ENCODE results near the gene PDGFC.

DNA sequence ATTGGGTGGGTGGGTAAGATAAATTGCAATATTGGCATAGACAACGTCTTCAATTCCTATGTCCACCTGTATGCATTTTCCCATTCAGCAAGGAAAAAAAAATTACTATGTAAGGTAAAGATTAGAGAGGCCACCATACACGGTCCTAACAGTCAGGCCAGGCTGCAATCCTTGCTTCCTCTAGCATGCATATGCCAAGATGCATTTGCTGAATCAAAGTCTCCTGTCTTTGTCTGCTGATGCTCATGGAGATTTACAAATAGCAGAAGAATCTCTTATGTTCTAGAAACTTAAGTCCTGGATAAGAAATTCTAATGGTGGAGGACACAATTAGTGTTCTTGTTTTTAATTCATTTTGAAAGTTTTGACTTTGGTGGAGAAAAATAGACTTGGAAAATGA, 206.8 kb downstream of the PDGFC start:
- no peak for TF ChIP-seq POLR2A (IDR thresholded peaks at IDR 0.05; ENCODE audit: low read depth, low read length)
- TF ChIP-seq POLR2AphosphoS5 (IDR thresholded peaks at IDR 0.05; ENCODE audit: insufficient read depth, low read depth, low read length) = no peak
- TF ChIP-seq, protein P1, sequence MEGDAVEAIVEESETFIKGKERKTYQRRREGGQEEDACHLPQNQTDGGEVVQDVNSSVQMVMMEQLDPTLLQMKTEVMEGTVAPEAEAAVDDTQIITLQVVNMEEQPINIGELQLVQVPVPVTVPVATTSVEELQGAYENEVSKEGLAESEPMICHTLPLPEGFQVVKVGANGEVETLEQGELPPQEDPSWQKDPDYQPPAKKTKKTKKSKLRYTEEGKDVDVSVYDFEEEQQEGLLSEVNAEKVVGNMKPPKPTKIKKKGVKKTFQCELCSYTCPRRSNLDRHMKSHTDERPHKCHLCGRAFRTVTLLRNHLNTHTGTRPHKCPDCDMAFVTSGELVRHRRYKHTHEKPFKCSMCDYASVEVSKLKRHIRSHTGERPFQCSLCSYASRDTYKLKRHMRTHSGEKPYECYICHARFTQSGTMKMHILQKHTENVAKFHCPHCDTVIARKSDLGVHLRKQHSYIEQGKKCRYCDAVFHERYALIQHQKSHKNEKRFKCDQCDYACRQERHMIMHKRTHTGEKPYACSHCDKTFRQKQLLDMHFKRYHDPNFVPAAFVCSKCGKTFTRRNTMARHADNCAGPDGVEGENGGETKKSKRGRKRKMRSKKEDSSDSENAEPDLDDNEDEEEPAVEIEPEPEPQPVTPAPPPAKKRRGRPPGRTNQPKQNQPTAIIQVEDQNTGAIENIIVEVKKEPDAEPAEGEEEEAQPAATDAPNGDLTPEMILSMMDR (IDR thresholded peaks at IDR 0.05; ENCODE audit: extremely low read depth in 1 of 2, insufficient read depth in 1 of 2, low read depth in 1 of 2, low read length in 2 of 2) = no peak
- no peak for TF ChIP-seq EZH2 (IDR thresholded peaks at IDR 0.05; ENCODE audit: borderline replicate concordance, low read depth, low read length, severe bottlenecking)
- TF ChIP-seq, protein P2, sequence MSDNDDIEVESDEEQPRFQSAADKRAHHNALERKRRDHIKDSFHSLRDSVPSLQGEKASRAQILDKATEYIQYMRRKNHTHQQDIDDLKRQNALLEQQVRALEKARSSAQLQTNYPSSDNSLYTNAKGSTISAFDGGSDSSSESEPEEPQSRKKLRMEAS (IDR thresholded peaks at IDR 0.05; ENCODE audit: insufficient read depth, insufficient read length) = no peak
- TF ChIP-seq FOS (IDR thresholded peaks at IDR 0.05; ENCODE audit: borderline replicate concordance, insufficient read depth, low read length) = no peak
- no peak for TF ChIP-seq GATA2 (IDR thresholded peaks at IDR 0.05; ENCODE audit: insufficient read depth, insufficient read length, low read depth, low read length)
- TF ChIP-seq JUN (IDR thresholded peaks at IDR 0.05; ENCODE audit: borderline replicate concordance, insufficient read depth, insufficient read length, low read depth) = no peak
- no peak for TF ChIP-seq MYC (IDR thresholded peaks at IDR 0.05; ENCODE audit: low read depth, low read length)

Measured in endothelial cell of umbilical vein (primary cell).